ENCODE results near the gene AQP12A.

Gene AQP12A

GRCh38 chr2:240722796-240723735 is 31.4 kb downstream of the AQP12A start:
- no peak for DNase-seq (ENCODE audit: low read depth)
- H3K4me3 ChIP-seq (ENCODE audit: low read length), result no peak overlapping the region
- TF ChIP-seq, protein P1, sequence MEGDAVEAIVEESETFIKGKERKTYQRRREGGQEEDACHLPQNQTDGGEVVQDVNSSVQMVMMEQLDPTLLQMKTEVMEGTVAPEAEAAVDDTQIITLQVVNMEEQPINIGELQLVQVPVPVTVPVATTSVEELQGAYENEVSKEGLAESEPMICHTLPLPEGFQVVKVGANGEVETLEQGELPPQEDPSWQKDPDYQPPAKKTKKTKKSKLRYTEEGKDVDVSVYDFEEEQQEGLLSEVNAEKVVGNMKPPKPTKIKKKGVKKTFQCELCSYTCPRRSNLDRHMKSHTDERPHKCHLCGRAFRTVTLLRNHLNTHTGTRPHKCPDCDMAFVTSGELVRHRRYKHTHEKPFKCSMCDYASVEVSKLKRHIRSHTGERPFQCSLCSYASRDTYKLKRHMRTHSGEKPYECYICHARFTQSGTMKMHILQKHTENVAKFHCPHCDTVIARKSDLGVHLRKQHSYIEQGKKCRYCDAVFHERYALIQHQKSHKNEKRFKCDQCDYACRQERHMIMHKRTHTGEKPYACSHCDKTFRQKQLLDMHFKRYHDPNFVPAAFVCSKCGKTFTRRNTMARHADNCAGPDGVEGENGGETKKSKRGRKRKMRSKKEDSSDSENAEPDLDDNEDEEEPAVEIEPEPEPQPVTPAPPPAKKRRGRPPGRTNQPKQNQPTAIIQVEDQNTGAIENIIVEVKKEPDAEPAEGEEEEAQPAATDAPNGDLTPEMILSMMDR (conservative IDR thresholded peaks at IDR 0.05; ENCODE audit: low read length), result no peak

DNA sequence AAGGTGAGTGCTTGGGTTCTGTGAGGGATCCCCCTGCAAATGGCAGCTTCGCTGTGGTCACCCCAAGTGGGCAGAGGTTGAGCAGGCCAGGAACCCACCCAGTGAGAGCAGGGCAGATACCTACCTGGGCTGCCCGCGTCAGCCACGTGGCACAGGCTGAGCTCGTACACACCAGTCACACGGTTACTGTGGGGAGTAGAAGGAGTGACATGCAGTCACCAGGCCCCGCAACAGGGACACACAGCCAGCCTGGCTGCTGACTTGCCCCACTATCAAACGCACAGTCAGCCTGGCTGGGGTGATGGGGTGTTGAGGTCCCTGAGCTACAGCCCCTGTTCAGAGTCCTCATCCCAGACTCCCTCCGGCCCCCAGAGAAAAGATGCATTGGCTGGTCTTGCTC is 32.2 kb downstream of the AQP12A start:
- DNase-seq (ENCODE audit: low read depth), result no peak
- TF ChIP-seq, protein P1 (conservative IDR thresholded peaks at IDR 0.05; ENCODE audit: low read length), result no peak
- H3K4me3 ChIP-seq (ENCODE audit: low read length), result no peak overlapping the region

- DNase-seq (ENCODE audit: low read depth), result no peak
- TF ChIP-seq, protein P1 (conservative IDR thresholded peaks at IDR 0.05; ENCODE audit: low read length), result no peak
- H3K4me3 ChIP-seq (ENCODE audit: low read length), result no peak overlapping the region
Measured at GRCh38 chr2:240724431-240724830, 32.8 kb downstream of the AQP12A start.

GRCh38 chr2:240725266-240725665 is 33.6 kb downstream of the AQP12A start:
- H3K4me3 ChIP-seq (ENCODE audit: low read length), result no peak overlapping the region
- TF ChIP-seq, protein P1 (conservative IDR thresholded peaks at IDR 0.05; ENCODE audit: low read length), result no peak
- no peak for DNase-seq (ENCODE audit: low read depth)

GRCh38 chr2:240725671-240726070 is 34.0 kb downstream of the AQP12A start:
- no peak for DNase-seq (ENCODE audit: low read depth)
- no peak overlapping the region for H3K4me3 ChIP-seq (ENCODE audit: low read length)
- TF ChIP-seq, protein P1 (conservative IDR thresholded peaks at IDR 0.05; ENCODE audit: low read length), result no peak

GRCh38 chr2:240726876-240727275 is 35.2 kb downstream of the AQP12A start:
- DNase-seq (ENCODE audit: low read depth), result no peak
- TF ChIP-seq, protein P1 (conservative IDR thresholded peaks at IDR 0.05; ENCODE audit: low read length), result no peak

GRCh38 chr2:240727439-240727838 is 35.8 kb downstream of the AQP12A start:
- H3K4me3 ChIP-seq (ENCODE audit: low read length), result no peak overlapping the region
- TF ChIP-seq, protein P1 (conservative IDR thresholded peaks at IDR 0.05; ENCODE audit: low read length), result no peak
- DNase-seq (ENCODE audit: low read depth), result no peak

More at GRCh38 chr2:240726876-240727275, 35.2 kb downstream of the AQP12A start:
- H3K4me3 ChIP-seq (ENCODE audit: low read length), result no peak overlapping the region

All from AG10803 (cell line).